ENCODE measurements around the gene IQCB1. TPM values are rescaled to one million over a fixed set of nuclear protein-coding genes. Genes with fewer than 3 reads are reported as not detected.

Gene IQCB1
- total RNA-seq, 4 donors from 2014 or later, result 4.5 to 52.1 (median 29.1) TPM

- H3K36me3 ChIP-seq, result peaks cover 0 to 65% (median 23%) of the 10 kb centered on the region in 4 donors
- peaks cover 11 to 14% of the 10 kb centered on the region in 2 donors for H3K9me3 ChIP-seq
- no peak overlapping the region for H3K27ac ChIP-seq
- 100% methylated on average over 1 of the region's 1 CpG for WGBS, 2 donors (ENCODE audit: low coverage in 1 of 2)
- no peak overlapping the region for H3K4me3 ChIP-seq
- no peaks in the 10 kb centered on the region for H3K27me3 ChIP-seq
- no peak for DNase-seq
- no peaks in the 10 kb centered on the region for H3K4me1 ChIP-seq
- in situ Hi-C loops (cut with MboI; ENCODE audit: low pct_ligation_motif_present in 1 of 4, low pct_unique_long_range_greater_than_20kb in 1 of 4, low sequenced_read_pairs in 3 of 4), result no loop called here
- TF ChIP-seq EP300 (IDR thresholded peaks at IDR 0.05; ENCODE audit: low read depth) (no peak), CTCF (IDR thresholded peaks at IDR 0.05) (no peak), POLR2A (IDR thresholded peaks at IDR 0.05) (no peak), POLR2AphosphoS5 (IDR thresholded peaks at IDR 0.05) (no peak)
- intact Hi-C loops (cut with DNase I; ENCODE audit: low total_unique reads), result no loop called here
Measured at GRCh38 chr3:121822973-121823372, 11.9 kb downstream of the IQCB1 start.

- H3K4me3 ChIP-seq, result no peak overlapping the region
- in situ Hi-C loops (cut with MboI; ENCODE audit: low pct_ligation_motif_present in 1 of 4, low pct_unique_long_range_greater_than_20kb in 1 of 4, low sequenced_read_pairs in 3 of 4) (no loop called here), intact Hi-C loops (cut with DNase I; ENCODE audit: low total_unique reads) (no loop called here)
- TF ChIP-seq POLR2A (IDR thresholded peaks at IDR 0.05) (no peak), EP300 (IDR thresholded peaks at IDR 0.05; ENCODE audit: low read depth) (no peak), POLR2AphosphoS5 (IDR thresholded peaks at IDR 0.05) (no peak), CTCF (IDR thresholded peaks at IDR 0.05) (no peak)
- no peak overlapping the region for H3K27ac ChIP-seq
- peaks cover 11 to 14% of the 10 kb centered on the region in 2 donors for H3K9me3 ChIP-seq
- H3K27me3 ChIP-seq, result no peaks in the 10 kb centered on the region
- peaks cover 0 to 66% (median 22%) of the 10 kb centered on the region in 4 donors for H3K36me3 ChIP-seq
- WGBS, 2 donors (ENCODE audit: low coverage in 1 of 2), result 78 to 86% methylated on average over 1 to 2 of the region's 2 CpGs
- no peaks in the 10 kb centered on the region for H3K4me1 ChIP-seq
- DNase-seq, result no peak
Measured at GRCh38 chr3:121821421-121822199, 13.2 kb downstream of the IQCB1 start.

DNA sequence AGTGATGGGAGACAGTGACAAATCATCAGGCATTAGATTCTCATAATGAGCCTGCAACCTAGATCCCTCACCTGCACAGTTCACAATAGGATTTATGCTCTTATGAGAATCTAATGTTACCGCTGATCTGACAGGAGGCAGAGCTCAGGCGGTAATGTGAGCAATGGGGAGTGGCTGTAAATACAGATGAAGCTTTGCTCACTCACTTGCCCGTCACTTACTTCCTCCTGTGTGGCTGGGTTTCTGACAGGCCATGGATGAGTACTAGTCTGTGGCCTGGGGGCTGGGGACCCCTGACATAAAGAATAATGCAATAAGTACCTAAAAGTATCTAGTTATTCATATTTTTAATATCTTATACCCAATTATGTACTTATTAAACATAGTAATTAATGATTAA is 15.6 kb downstream of the IQCB1 start:
- H3K9me3 ChIP-seq, result peaks cover 11 to 14% of the 10 kb centered on the region in 2 donors
- no peaks in the 10 kb centered on the region for H3K27me3 ChIP-seq
- intact Hi-C loops (cut with DNase I; ENCODE audit: low total_unique reads) (no loop called here), in situ Hi-C loops (cut with MboI; ENCODE audit: low pct_ligation_motif_present in 1 of 4, low pct_unique_long_range_greater_than_20kb in 1 of 4, low sequenced_read_pairs in 3 of 4) (no loop called here)
- DNase-seq, result no peak
- no peak overlapping the region for H3K4me3 ChIP-seq
- WGBS, 2 donors (ENCODE audit: low coverage in 1 of 2), result 97% methylated on average over 3 of the region's 3 CpGs; no CpG with 5 or more reads in 1 of the 2 donors
- TF ChIP-seq CTCF (IDR thresholded peaks at IDR 0.05), result no peak
- no peak for TF ChIP-seq EP300 (IDR thresholded peaks at IDR 0.05; ENCODE audit: low read depth)
- no peak for TF ChIP-seq POLR2AphosphoS5 (IDR thresholded peaks at IDR 0.05)
- TF ChIP-seq POLR2A (IDR thresholded peaks at IDR 0.05), result no peak
- H3K27ac ChIP-seq, result no peak overlapping the region
- H3K4me1 ChIP-seq, result no peaks in the 10 kb centered on the region
- peaks cover 0 to 46% (median 13%) of the 10 kb centered on the region in 4 donors for H3K36me3 ChIP-seq

DNA sequence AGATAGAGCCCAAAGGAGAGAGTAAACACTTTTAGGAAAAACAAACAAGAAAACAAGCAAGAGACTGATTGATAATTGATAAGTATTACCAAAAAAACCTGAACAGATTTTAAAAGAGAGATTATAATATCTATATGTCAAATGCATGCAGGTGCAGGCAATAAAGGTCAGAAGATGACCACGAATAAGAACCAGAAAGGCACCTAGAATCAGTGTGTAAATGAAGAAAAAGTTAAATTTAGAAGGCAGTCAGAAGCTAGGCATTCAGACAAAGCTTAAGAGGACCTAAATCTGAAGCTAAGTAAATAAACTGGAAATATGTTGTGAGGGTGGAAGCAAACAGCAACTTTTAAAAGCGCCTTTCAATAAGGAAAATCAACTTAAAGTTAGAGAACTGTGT is 16.3 kb downstream of the IQCB1 start:
- in situ Hi-C loops (cut with MboI; ENCODE audit: low pct_ligation_motif_present in 1 of 4, low pct_unique_long_range_greater_than_20kb in 1 of 4, low sequenced_read_pairs in 3 of 4) (no loop called here), intact Hi-C loops (cut with DNase I; ENCODE audit: low total_unique reads) (no loop called here)
- no peak for TF ChIP-seq POLR2A (IDR thresholded peaks at IDR 0.05)
- TF ChIP-seq CTCF (IDR thresholded peaks at IDR 0.05), result no peak
- no peak for TF ChIP-seq EP300 (IDR thresholded peaks at IDR 0.05; ENCODE audit: low read depth)
- TF ChIP-seq POLR2AphosphoS5 (IDR thresholded peaks at IDR 0.05), result no peak
- 85 to 89% methylated on average over 2 of the region's 2 CpGs for WGBS, 2 donors (ENCODE audit: low coverage in 1 of 2)
- Histone ChIP-seq H3K9me3 (peaks cover 10 to 11% of the 10 kb centered on the region in 2 donors), H3K4me3 (no peak overlapping the region), H3K27me3 (no peaks in the 10 kb centered on the region), H3K27ac (no peak overlapping the region), H3K4me1 (no peaks in the 10 kb centered on the region), H3K36me3 (peaks cover 0 to 40% (median 10%) of the 10 kb centered on the region in 4 donors)
- no peak for DNase-seq

All from transverse colon (tissue), 4 donors.